GM23248 (cell line): ENCODE results near the gene MT1B. TPM values are rescaled to one million over a fixed set of nuclear protein-coding genes. Genes with fewer than 3 reads are reported as not detected.

ENCODE experiments used
- DNase-seq: peaks from one replicate; pipeline ENCODE4 v3.0.0-alpha.2; 2015
- H2AFZ ChIP-seq: fragments of 200-600 bp; sonication (generic); 2 replicates; pipeline ENCODE4 v1.6.1; 2016; ENCODE audit warnings: antibody characterized with exemption
- H3F3A ChIP-seq: fragments of 200-600 bp; sonication (generic); 2 replicates; pipeline ENCODE4 v1.6.1; 2016; ENCODE audit warnings: mild to moderate bottlenecking, antibody characterized with exemption, mixed run types; ENCODE audit not compliant: insufficient read depth
- H3K27ac ChIP-seq: fragments of 200-600 bp; sonication (generic); 2 replicates; pipeline ENCODE4 v1.5.1; 2016; ENCODE audit warnings: mild to moderate bottlenecking
- H3K27me3 ChIP-seq: fragments of 200-600 bp; sonication (generic); replicated peaks from 2 replicates; pipeline ENCODE4 v1.6.1; 2016; ENCODE audit warnings: mild to moderate bottlenecking; ENCODE audit not compliant: insufficient read depth
- H3K36me3 ChIP-seq: fragments of 200-600 bp; sonication (generic); 2 replicates; pipeline ENCODE4 v1.6.1; 2016; ENCODE audit warnings: low read depth, mild to moderate bottlenecking
- H3K4me1 ChIP-seq: fragments of 200-600 bp; sonication (generic); 2 replicates; pipeline ENCODE4 v1.6.1; 2016; ENCODE audit warnings: mild to moderate bottlenecking; ENCODE audit not compliant: insufficient read depth
- H3K4me2 ChIP-seq: fragments of 200-600 bp; sonication (generic); one replicate; pipeline ENCODE4 v1.6.1; 2016; ENCODE audit warnings: mild to moderate bottlenecking; ENCODE audit not compliant: unreplicated experiment
- H3K4me3 ChIP-seq: fragments of 200-600 bp; sonication (generic); 2 replicates; pipeline ENCODE4 v1.5.1; 2016; ENCODE audit warnings: mild to moderate bottlenecking
- H3K79me2 ChIP-seq: fragments of 200-600 bp; sonication (generic); 2 replicates; pipeline ENCODE4 v1.6.1; 2016; ENCODE audit warnings: mild to moderate bottlenecking; ENCODE audit not compliant: insufficient read depth
- H3K9ac ChIP-seq: fragments of 200-600 bp; sonication (generic); 2 replicates; pipeline ENCODE4 v1.6.1; 2016; ENCODE audit warnings: mild to moderate bottlenecking
- H3K9me2 ChIP-seq: fragments of 200-600 bp; sonication (generic); 2 replicates; pipeline ENCODE4 v1.6.1; 2016; ENCODE audit warnings: mixed run types, mild to moderate bottlenecking, moderate library complexity; ENCODE audit not compliant: insufficient read depth
- H3K9me3 ChIP-seq: fragments of 200-600 bp; sonication (generic); one replicate; pipeline ENCODE4 v1.6.1; 2017; ENCODE audit warnings: low read depth
- H4K20me1 ChIP-seq: fragments of 200-600 bp; sonication (generic); 2 replicates; pipeline ENCODE4 v1.6.0; 2016; ENCODE audit not compliant: insufficient read depth
- EZH2 ChIP-seq: fragments of 200-600 bp; sonication (generic); IDR thresholded peaks from 2 replicates; pipeline ENCODE4 v1.6.1; 2018; ENCODE audit warnings: antibody characterized with exemption, mild to moderate bottlenecking; ENCODE audit not compliant: insufficient read depth, poor library complexity, severe bottlenecking
- EZH2phosphoT487 ChIP-seq: fragments of 200-600 bp; sonication (generic); IDR thresholded peaks from 2 replicates; pipeline ENCODE4 v1.6.1; 2018; ENCODE audit warnings: antibody characterized with exemption, moderate library complexity, mild to moderate bottlenecking, low read depth; ENCODE audit not compliant: insufficient read depth
- WGBS, 2 experiments: methylation state at CpG; one replicate each; pipeline ENCODE4 v1.1.6; 2015 to 2017; ENCODE audit warnings: low lambda C conversion rate in 2 of 2, low coverage in 1 of 2; ENCODE audit errors: missing lambda C conversion rate in 2 of 2; 5-methylcytosine and 5-hydroxymethylcytosine counted together
- in situ Hi-C: fragments of 300-500 bp; cut with MboI; formaldehyde crosslinking; loops from 2 replicates; pipeline ENCODE4 v1.15.0; 2020
- polyA plus RNA-seq: library from polyadenylated mRNA; unstranded; fragments of >200 nt; fragmentation: Nextera tagmentation; extraction: Ambion mirVana; gene quantifications from 2 replicates; pipeline ENCODE4 v1.2.1, GENCODE V29; 2016
- total RNA-seq: library from RNA; depleted of rRNA; stranded (reverse); fragments of >200 nt; shearing (Covaris generic); gene quantifications from 2 replicates; pipeline ENCODE4 v1.2.3, GENCODE V29; 2014

MT1B gene
- total and polyA plus RNA-seq, 2 experiments from 2014 or later, result not detected

DNA sequence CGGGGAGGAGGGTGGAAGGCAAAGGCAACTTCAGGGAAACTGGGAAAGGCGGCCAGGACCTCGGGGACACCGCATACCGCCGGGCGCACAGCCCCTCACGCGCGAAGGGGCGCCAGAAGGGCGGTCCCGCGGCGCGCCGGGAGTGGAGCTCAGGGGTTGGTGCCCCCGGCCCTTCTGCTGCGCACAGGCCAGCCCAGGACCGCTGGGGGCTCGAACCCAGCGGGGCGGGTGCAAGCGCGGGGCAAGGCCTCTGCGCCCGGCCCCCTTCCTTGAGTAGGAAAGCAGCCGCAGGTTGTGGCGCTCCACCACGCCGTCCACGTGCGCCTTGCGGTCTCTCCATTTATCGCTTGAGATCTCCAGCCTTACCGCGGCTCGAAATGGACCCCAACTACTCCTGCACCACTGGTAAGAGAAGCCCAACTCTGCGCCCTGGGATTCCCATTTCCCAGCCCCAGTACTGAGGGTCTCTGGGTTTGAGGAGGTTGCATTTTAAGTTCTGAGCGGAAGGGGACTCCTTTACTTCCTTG, 16.2 kb upstream of the MT1B start:
- Histone ChIP-seq H2AFZ (no peak overlapping the region), H3K27ac (no peak overlapping the region), H4K20me1 (no peaks in the 10 kb centered on the region), H3K9ac (no peak overlapping the region), H3K27me3 (no peaks in the 10 kb centered on the region), H3F3A (0 out of 2 replicates have a peak, but pooled peaks cover 8% of the 10 kb centered on the region), H3K36me3 (no peaks in the 10 kb centered on the region), H3K4me3 (no peak overlapping the region), H3K79me2 (no peaks in the 10 kb centered on the region), H3K9me2 (no peaks in the 10 kb centered on the region), H3K9me3 (no peaks in the 10 kb centered on the region), H3K4me2 (no peak overlapping the region), H3K4me1 (no peaks in the 10 kb centered on the region)
- WGBS, 2 experiments, result 89 to 92% methylated on average over 14 to 34 of the region's 40 CpGs
- TF ChIP-seq EZH2phosphoT487, result no peak
- no peak for DNase-seq
- in situ Hi-C loops, result no loop called here

DNA sequence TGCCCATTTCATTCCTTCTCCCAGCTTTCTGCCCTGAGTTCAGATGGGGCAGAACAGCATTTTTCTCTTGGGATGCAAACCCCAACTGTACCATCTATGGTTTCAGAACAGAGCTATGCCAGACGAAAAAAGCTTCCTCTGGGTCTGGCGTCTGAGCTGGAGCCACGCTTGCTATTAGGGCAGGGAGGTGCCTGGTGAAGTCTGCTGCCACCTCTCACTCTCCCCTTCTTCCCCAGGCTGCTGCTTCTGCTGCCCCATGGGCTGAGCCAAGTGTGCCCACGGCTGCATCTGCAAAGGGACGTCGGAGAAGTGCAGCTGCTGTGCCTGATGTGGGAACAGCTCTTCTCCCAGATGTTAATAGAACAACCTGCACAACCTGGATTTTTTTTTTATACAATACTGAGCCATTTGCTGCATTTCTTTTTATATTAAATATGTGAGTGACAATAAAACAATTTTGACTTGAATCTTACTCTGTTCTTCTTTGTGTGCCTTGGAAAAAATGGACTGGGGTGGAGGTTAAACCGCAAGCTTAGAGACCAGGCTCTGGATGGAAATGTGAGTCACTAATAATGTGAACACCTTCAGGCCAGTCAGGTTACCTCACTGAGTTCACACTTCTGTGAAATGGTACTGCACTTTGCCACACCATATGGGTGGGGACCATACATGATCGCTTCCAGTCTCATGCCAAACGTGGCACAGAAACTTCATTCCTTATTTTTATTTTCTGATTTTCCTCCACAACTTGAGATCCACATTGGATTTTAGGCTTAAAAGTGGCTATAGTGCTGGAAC, 14.9 kb upstream of the MT1B start:
- TF ChIP-seq EZH2 (no peak), EZH2phosphoT487 (no peak)
- H4K20me1 ChIP-seq, result no peaks in the 10 kb centered on the region
- H3K9me3 ChIP-seq, result no peaks in the 10 kb centered on the region
- 0 out of 2 replicates have a peak, but pooled peaks cover under 1% of the 10 kb centered on the region for H3F3A ChIP-seq
- H3K27me3 ChIP-seq, result no peaks in the 10 kb centered on the region
- H3K9me2 ChIP-seq, result no peaks in the 10 kb centered on the region
- no peaks in the 10 kb centered on the region for H3K4me1 ChIP-seq
- 95 to 96% methylated on average over 9 of the region's 9 CpGs for WGBS, 2 experiments
- no peak for DNase-seq
- no peak overlapping the region for H3K27ac ChIP-seq
- H2AFZ ChIP-seq, result no peak overlapping the region
- in situ Hi-C loops, result no loop called here
- no peaks in the 10 kb centered on the region for H3K79me2 ChIP-seq
- no peak overlapping the region for H3K9ac ChIP-seq
- no peak overlapping the region for H3K4me2 ChIP-seq
- H3K36me3 ChIP-seq, result no peaks in the 10 kb centered on the region
- H3K4me3 ChIP-seq, result no peak overlapping the region

- peak within 1 kb of the TSS; percentile 63 for H3K9ac ChIP-seq
- H2AFZ ChIP-seq, result peak within 1 kb of the TSS; percentile 97
These were observed 13.6 kb upstream of the MT1B start, which contains the start of gene MT1A for GRCh38 chr16:56637814-56638750. Gene MT1A, plus strand, starts transcription at chr16:56638666. Its CDS starts 73 bp downstream, at chr16:56638739.

GRCh38 chr16:56639045-56639444, 12.6 kb upstream of the MT1B start:
- H3K9me2 ChIP-seq, result no peaks in the 10 kb centered on the region
- no peak overlapping the region for H3K4me3 ChIP-seq
- H3K79me2 ChIP-seq, result no peaks in the 10 kb centered on the region
- no peak for TF ChIP-seq EZH2
- no peak for TF ChIP-seq EZH2phosphoT487
- no peaks in the 10 kb centered on the region for H3K9me3 ChIP-seq
- H3K4me2 ChIP-seq, result peak overlapping the region; percentile 95
- no peaks in the 10 kb centered on the region for H4K20me1 ChIP-seq
- H3K36me3 ChIP-seq, result no peaks in the 10 kb centered on the region
- 5 to 9% methylated on average over 1 of the region's 1 CpG for WGBS, 2 experiments
- H3K27ac ChIP-seq, result no peak overlapping the region
- no peaks in the 10 kb centered on the region for H3K27me3 ChIP-seq
- no peaks in the 10 kb centered on the region for H3F3A ChIP-seq
- no peak overlapping the region for H3K9ac ChIP-seq
- H2AFZ ChIP-seq, result no peak overlapping the region
- H3K4me1 ChIP-seq, result no peaks in the 10 kb centered on the region
- DNase-seq, result no peak
- in situ Hi-C loops, result no loop called here

More at GRCh38 chr16:56637814-56638750, 13.6 kb upstream of the MT1B start, which contains the start of gene MT1A:
- Histone ChIP-seq H3K27ac (no peak within 1 kb of the TSS), H3K36me3 (no peaks in the 10 kb centered on the region), H3K4me2 (peak within 1 kb of the TSS; percentile 95), H3F3A (no peaks in the 10 kb centered on the region), H3K79me2 (no peaks in the 10 kb centered on the region), H3K4me3 (peak within 1 kb of the TSS; percentile 83), H3K4me1 (no peaks in the 10 kb centered on the region), H3K9me2 (no peaks in the 10 kb centered on the region), H3K27me3 (no peaks in the 10 kb centered on the region), H4K20me1 (no peaks in the 10 kb centered on the region), H3K9me3 (no peaks in the 10 kb centered on the region)
- 14 to 15% methylated on average over 57 to 63 of the region's 68 CpGs for WGBS, 2 experiments
- in situ Hi-C loops, result no loop called here
- TF ChIP-seq EZH2phosphoT487 (no peak), EZH2 (no peak)
- peak; percentile 74 for DNase-seq
